Activated T-cell treated with anti-CD3 and anti-CD28 coated beads for 48 hours (primary cell): Measurements from ENCODE around the gene PRAMEF11.
"Not testable (repeated sequence)": the region's sequence is repeated elsewhere in the genome, so short reads cannot be mapped to it uniquely, and the experiment has no call there.

Experiments
- DNase-seq: peaks from one replicate; pipeline ENCODE4 v3.0.0-alpha.2; 2020; ENCODE audit warnings: low read depth

PRAMEF11 gene

DNA sequence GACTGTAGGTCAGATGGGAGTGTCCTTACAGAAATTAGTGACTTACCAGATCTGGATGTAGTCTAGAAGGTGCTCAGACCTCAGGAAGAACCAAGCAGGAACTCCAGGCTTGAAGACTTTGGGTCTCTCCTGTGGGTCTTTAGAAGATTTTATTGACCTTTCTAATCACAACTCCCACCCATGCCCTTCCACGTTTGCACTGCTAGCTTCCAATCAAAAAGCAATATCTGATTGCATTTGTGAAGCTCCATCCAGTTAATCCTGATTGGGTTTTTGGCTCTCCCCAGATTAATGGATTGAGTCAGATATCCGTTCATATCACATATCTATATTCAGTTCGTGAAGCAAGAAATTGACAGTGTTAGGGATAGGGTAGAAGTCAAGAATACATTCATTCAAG, at the start of gene PRAMEF11:
Gene PRAMEF11, minus strand, starts transcription at position 101 of the 400 bp plus-strand sequence. CDS start 2,621 bp downstream, outside the sequence.
- not testable (repeated sequence) for DNase-seq

DNA sequence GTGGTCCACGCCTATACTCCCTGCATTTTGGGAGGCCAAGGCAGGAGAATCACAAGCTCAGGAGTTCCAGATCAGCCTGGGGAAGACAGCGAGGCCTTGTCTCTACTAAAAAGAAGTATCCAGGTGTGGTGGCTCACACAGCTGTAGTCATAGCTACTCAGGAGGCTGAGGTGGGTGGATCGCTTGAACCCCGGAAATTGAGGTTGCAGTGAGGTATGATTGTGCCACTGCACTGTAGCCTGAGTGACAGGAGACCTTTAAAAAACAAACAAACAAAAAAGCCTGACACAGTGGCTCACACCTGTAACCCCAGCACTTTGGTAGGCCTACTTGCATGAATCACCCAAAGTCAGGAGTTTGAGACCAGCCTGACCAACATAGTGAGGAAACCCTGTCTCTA, 47.2 kb upstream of the PRAMEF11 start:
- not testable (repeated sequence) for DNase-seq

DNA sequence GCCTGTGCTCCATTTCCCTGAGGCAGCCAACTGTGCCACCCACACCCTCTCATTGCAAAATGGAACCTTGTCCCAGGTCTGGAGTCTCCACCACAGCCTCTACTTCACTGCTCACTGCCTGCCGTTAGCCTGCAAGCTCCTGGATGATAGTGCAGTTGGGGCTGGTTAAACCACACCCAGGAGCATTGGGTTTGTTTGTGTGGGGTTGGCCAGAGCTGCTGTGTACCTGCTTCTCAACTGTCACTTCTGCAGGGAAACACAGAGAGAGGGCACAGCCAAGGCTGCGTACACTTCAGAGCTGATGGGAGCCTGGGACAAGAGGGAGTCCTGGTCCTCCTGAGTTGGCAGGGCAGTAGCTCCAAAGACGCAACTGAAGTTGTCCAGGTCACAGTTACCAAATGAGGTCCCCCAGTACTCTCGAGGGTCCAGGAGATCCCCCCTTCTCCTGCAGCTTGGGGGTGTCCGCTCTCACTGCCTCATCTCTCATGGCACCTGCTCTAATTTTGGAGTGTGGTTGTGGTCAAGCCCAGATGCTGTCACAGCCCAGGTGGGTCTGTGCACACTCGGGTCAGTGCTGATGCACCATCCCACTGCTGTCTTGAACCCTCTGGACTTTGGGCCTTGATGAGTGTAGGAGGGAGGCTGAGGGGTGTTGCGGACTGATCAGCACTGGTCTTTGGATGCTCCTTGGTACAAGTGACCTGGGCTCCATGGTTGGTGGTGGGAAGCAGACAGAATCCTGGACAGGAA, 32.1 kb upstream of the PRAMEF11 start:
- DNase-seq = not testable (repeated sequence)

DNA sequence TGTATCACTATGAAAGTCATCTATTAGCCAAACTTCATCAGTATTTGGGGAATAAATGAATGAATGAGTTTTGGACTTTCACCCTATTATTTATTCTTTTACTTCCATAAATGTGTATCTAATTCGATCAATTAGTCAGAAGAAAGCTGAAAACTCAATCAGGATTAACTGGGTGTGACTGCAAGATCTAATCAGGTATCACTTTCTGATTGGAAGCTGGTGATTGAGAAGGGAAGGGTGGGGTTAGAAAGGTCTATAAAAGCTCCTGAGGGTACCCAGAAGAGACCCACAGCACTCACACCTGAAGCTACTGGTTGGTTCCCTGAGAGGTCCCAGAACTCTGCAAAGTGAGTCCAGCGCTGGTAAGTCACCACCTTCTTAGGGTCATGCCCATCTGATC, 25.6 kb upstream of the PRAMEF11 start, which contains the start of gene PRAMEF2:
Gene PRAMEF2, plus strand, starts transcription at position 301 of the 400 bp plus-strand sequence. CDS start 1,924 bp downstream, outside the sequence.
- DNase-seq = not testable (repeated sequence)

DNA sequence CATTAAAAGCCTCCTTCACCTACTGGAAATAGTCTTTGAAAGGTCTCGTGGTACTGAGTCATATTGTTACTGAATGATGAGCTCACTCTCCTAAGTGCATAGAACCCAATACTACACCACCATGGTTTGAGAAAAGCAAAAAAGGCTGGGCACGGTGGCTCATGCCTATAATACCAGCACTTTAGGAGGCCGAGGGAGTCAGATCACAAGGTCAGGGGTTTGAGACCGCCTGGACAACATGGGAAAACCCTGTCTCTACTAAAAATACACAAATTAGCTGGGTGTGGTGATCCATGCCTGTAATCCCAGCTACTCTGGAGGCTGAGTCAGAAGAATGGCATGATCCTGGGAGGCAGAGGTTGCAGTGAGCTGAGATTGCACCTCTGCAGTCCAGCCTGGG, 20.6 kb upstream of the PRAMEF11 start:
- DNase-seq = no peak

DNA sequence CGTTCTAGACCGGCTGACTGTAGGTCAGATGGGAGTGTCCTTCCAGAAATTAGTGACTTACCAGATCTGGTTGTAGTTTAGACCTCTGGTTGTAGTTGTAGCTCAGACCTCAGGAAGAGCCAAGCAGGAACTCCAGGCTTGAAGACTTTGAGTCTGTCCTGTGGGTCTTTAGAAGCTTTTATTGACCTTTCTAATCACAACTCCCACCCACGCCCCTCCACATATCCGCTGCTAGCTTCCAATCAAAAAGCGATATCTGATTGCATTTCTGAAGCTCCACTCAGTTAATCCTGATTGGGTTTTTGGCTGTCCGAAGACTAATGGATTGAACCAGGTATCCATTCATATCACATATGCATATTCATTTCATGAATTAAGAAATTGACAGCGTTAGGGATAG, 17.4 kb upstream of the PRAMEF11 start, which contains the start of gene HNRNPCL1:
Gene HNRNPCL1, minus strand, starts transcription at position 101 of the 400 bp plus-strand sequence. CDS start 431 bp downstream, outside the sequence.
- DNase-seq = not testable (repeated sequence)

DNA sequence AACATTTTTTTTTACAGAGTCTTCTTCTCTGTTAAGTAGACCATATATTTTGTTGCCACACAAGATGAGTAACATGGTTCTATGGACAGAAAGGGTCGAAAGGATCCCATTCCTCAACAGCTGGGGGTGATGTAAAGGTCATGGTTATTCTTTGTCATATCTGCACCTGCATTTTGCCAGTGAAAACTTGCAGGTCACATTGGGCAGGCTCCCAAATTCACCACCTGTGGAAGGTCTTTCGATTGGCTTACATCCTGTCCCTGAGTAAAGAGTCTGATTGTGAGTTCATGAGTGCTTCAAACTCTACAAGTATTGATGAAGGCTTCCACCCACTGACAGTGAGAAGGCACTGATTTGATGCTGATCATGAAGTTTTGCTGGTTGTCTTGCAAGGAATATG, 2.0 kb upstream of the PRAMEF11 start:
- DNase-seq = not testable (repeated sequence)

DNA sequence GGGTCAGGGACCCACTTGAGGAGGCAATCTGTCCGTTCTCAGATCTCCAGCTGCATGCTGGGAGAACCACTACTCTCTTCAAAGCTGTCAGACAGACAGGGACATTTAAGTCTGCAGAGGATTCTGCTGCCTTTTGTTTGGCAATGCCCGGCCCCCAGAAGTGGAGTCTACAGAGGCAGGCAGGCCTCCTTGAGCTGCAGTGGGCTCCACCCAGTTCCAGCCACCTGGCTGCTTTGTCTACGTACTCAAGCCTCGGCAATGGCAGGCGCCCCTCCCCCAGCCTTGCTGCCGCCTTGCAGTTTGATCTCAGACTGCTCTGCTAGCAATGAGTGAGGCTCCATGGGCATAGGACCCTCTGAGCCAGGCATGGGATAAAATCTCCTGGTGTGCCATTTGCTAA, 12.1 kb downstream of the PRAMEF11 start:
- not testable (repeated sequence) for DNase-seq

DNA sequence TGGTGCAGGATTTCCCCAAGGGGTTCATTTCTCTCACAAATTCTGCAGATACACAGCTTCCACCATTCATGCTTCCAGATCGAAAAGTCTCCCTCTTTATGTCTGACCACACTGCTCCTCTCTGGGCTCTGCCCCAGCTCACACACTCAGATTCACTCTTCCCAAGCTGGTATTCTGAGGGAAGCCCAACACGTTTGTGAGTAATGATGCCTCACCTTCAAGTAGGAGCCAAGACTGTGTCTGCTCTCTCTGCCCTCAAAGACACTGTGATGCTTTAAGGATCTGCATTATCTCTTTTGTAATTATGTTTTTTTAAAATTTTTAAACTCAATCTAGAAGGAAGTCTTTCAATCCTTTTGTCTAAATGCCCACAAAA, 19.8 kb downstream of the PRAMEF11 start:
- no peak for DNase-seq

DNA sequence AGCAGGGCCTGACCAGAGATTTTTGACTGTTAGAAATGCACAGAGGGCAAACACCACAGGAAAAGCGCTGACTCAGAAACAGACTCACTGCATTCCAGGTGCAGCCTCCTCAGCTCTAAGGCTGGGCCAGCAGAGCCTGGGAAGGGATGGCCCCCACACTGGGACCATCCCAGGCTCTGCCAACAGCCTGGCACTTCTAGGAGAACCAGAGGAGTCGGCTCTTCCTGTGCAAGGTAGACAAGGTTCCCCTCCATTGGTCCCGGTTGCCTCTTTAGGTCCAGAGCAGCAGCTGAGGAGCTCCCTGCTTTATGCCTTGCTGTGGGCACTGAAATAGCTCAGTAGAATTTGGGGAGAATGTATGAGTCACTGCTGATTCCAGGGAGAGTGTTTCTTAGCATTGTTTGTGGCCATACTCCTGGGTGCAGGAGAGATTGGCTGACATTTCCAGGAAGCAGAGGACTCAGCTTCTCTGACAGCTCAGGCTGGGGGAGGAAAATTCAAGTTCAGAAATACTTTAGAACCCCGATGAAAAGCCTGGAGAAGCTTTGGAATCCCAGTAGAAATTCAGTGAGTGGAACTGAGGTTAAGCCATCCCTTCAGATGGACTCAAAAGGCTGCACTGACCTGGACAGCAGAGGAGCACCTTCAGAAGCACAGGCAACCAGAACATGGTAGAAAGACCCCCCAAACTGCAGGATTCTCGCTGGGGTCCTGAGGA, 20.4 kb downstream of the PRAMEF11 start:
- no peak for DNase-seq

DNA sequence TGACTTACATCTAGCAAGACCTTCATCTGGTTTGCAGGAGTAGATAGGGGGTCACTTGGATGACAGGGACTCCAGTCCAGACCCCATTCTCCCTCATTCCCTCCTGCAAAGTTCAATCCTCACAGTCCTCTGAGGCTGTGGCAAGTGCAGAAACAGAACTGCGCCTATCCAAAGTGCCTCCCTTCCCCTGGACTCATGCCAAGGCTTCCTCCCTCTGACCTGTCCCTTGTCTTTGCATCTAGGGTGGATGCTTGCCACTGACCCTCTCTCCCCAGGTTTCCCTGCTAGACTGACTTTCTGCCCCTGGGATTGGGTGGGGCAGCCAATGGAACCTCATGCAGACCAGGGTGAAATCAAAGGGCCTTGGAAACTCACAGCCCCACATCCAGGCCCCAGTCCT, 21.3 kb downstream of the PRAMEF11 start:
- DNase-seq = no peak

DNA sequence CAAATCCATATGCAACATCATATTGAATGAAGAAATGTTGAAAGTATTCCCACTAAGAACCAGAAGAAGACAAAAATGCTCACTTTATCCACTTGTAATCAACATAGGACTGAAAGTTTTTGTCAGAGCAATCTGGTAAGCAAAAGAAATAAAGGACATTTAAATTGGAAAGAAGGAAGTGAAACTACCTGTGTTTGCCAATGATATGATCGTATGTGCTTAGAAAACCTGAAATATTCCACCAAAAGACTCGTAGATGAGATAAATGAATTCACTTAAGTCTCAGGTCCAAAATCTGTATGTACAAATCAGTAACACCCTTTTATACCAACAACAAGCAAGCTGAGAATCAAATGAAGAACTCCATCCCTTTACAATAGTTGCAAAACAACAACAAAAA, 31.5 kb downstream of the PRAMEF11 start:
- DNase-seq = no peak

DNA sequence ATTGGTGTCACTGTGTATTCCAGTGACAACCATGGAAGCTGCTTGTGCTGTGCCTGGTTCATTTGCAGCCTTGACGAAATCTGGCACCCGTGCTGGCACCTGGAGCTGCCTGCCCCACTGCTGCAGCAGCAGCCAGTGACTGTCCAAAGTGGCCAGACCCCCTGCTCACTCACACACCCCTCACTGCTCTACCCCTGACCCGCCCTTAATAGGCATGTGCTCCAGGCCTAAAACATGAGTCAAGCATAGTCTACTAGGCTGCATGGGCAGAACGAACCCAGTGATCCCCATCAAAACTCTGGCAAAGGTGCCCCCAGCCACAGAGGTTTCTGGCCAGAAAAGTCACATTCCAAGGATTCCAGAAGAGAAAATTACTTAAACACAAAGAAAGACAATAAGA, 32.3 kb downstream of the PRAMEF11 start:
- DNase-seq = no peak

DNA sequence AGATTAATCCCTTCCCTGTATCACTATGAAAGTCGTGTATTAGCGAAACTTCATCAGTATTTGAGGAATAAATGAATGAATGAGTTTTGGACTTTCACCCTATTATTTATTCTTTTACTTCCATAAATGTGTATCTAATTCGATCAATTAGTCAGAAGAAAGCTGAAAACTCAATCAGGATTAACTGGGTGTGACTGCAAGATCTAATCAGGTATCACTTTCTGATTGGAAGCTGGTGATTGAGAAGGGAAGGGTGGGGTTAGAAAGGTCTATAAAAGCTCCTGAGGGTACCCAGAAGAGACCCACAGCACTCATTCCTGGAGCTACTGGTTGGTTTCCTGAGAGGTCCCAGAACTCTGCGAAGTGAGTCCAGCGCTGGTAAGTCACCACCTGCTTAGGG, 40.1 kb downstream of the PRAMEF11 start, which contains the start of gene PRAMEF1:
Gene PRAMEF1, plus strand, starts transcription at position 301 of the 400 bp plus-strand sequence. CDS start 1,831 bp downstream, outside the sequence.
- not testable (repeated sequence) for DNase-seq

DNA sequence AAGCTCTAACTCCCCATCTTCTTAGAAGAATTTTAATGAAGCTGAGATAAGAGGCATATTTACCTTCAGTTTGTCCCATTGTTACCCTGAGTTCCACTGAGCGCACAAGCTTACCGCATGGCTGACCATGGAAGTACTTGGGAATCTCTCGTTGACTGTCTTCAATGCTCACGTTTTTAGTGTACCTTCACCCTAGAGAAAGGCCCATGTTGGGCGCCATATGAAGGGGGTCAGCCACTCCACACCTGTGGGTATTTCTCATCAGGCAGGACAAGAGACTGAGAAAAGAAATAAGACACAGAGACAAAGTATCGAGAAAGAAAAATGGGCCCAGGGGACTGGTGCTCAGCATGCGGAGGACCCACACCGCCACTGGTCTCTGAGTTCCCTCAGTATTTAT, 46.5 kb downstream of the PRAMEF11 start:
- not testable (repeated sequence) for DNase-seq

DNA sequence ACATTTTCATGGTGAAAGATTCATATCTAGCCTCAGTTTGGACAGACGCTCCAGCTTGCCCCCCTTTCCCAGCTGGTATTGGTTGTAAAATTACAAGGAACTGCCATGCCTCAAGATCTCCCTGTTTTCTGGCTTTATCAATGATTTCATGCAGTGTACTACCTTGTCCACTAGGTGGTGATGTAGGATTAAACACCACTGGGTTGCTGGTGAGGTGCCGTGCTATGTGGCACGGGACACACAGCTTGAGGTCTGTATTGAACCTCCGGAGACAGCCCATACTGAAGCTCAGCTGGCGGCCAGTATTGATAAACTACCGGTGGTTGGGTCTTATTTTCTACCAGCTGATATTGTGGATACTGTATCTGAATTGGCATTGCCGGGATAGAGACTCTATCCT, 47.4 kb downstream of the PRAMEF11 start:
- not testable (repeated sequence) for DNase-seq

DNA sequence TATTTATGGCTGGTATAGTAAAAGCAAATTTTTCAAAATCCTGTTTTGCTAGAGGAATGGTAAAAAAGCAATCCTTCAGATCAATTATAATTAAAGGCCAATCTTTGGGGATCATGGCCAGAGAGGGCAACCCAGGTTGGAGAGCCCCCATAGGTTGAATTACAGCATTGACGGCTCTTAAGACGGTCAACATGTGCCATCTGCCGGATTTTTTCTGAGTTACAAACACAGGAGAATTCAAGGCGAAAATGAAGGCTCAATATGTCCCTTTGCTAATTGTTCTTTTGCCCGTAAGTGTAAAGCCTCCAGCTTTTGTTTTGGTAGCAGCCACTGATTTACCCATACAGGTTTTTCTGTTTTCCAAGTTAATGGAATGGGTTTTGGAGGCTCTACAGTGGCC, 49.7 kb downstream of the PRAMEF11 start:
- DNase-seq = not testable (repeated sequence)

DNA sequence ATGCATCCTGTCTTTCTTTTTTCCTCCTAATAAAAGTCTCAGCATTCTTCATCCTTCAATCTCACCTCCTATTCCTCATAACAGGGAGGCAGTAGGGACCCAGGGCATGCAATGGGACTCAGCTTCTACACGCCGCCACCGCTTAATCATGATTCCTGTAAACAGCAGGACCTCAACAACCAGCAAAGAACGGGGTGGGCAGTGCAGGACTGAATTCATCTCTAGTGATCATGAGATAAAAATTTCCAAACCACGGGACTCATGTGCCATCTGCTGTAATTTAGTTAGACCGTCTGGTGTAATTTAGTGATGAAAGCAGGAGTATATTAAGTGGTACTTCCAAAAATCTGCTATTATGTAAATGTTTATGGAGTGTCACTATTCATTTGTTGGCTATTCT, 52.3 kb downstream of the PRAMEF11 start:
- no peak for DNase-seq

DNA sequence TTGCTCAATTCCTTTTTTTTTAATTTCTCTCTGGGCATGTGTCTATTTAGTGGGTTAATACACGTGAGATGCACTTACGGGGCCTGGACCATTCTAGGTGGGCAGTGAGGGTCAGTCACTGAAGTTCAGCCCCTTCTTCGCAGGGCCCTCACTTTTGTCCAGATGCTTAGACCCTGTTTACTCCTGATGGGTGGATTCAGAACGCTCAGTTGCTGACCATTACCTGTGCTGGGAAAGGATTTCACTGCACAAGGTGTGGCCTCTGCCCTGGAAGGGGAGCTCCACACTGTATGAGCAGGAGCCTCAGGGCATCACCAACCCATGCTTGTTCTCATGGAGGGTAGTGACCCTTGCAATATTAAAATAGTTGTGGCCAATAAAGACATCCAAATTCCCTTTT, 53.1 kb downstream of the PRAMEF11 start:
- DNase-seq = no peak

DNA sequence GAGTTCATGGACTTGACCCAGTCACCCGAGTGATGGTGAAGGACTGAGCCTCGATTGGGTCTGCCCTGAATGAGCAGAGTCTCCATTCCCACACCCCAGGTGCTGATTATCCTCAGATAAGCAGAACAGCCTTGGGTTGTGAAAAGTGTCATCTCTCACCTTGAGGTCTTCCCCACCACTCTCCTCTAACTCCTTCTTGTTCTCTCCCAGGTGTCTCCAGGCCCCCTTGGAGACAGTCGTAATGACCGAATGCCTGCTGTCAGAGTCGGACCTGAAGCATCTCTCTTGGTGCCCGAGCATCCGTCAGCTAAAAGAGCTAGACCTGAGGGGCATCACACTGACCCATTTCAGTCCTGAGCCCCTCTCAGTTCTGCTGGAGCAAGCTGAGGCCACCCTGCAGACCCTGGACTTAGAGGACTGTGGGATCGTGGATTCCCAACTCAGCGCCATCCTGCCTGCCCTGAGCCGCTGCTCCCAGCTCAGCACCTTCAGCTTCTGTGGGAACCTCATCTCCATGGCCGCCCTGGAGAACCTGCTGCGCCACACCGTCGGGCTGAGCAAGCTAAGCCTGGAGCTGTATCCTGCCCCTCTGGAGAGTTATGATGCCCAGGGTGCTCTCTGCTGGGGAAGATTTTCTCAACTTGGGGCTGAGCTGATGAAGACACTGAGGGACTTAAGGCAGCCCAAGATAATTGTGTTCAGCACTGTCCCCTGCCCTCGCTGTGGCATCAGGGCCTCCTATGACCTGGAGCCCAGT, 54.2 kb downstream of the PRAMEF11 start:
- no peak for DNase-seq

DNA sequence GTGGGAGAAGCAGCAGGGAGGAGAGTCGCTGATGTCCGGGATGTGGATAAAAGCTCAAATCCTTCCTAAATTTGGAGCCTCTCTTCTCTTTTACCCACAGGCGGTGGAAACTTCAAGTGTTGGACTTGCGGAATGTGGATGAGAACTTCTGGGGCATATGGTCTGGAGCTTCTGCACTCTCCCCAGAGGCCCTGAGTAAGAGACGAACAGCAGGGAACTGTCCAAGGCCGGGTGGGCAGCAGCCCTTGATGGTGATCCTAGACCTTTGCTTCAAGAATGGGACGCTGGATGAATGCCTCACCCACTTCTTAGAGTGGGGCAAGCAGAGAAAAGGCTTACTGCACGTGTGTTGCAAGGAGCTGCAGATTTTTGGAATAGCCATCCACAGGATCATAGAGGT, 55.8 kb downstream of the PRAMEF11 start:
- DNase-seq = no peak

DNA sequence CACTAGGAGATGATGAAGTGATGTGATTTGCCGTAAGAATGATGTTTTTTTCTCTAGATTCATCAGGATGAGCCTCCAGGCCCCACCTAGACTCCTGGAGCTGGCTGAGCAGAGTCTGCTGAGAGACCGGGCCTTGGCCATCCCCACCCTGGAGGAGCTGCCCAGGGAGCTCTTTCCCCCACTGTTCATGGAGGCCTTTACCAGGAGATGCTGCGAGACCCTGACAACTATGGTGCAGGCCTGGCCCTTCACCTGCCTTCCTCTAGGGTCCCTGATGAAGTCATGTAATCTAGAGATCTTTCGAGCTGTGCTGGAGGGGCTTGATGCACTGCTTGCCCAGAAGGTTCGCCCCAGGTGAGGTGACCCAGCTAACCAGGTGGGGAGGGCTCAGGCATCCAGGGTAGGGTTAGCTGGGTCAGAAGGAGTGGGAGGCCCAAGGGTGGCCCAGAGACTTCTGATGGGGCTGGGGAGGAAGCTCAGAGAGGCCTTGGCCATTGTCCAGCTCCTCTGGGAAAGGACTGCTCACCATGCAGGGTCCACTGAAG, 56.3 kb downstream of the PRAMEF11 start:
- no peak for DNase-seq
